HepG2 (cell line): ENCODE results near the gene ITPR1. TPM values are rescaled to one million over a fixed set of nuclear protein-coding genes. Genes with fewer than 3 reads are reported as not detected.

ENCODE experiments used
- ATF4 ChIP-seq, 2 experiments: fragments of 450-650 bp in 1 of 2; sonication (generic) in 1 of 2; formaldehyde crosslinking; IDR thresholded peaks; 2 replicates each; pipeline versions ENCODE4 v1.5.0 to v1.8.0; 2020 to 2022; ENCODE audit warnings: mild to moderate bottlenecking in 1 of 2, missing genetic modification reagents in 1 of 2
- BRD4 ChIP-seq: sonication (generic); formaldehyde crosslinking; IDR thresholded peaks from 2 replicates; pipeline ENCODE4 v1.4.0; 2020; ENCODE audit warnings: missing genetic modification reagents
- E2F5 ChIP-seq: sonication (generic); formaldehyde crosslinking; conservative IDR thresholded peaks from 2 replicates; pipeline ENCODE4 v1.4.0; 2020; ENCODE audit warnings: missing genetic modification reagents
- HCFC1 ChIP-seq: fragments of 150-350 bp; IDR thresholded peaks from 2 replicates; pipeline ENCODE4 v1.6.1; 2014; ENCODE audit warnings: low read depth, low read length
- HNF4G ChIP-seq, 2 experiments: sonication (generic) in 1 of 2; formaldehyde crosslinking in 1 of 2; IDR thresholded peaks; 2 replicates each; pipeline versions ENCODE4 v1.4.0 to v1.6.1; 2011 to 2020; ENCODE audit warnings: borderline replicate concordance in 2 of 2, low read depth in 2 of 2, mild to moderate bottlenecking in 2 of 2, low read length in 1 of 2, missing genetic modification reagents in 1 of 2, moderate library complexity in 1 of 2
- RAD51 ChIP-seq: fragments of 450-650 bp; IDR thresholded peaks from 2 replicates; pipeline ENCODE4 v1.6.1; 2016; ENCODE audit warnings: borderline replicate concordance
- RBFOX2 ChIP-seq: fragments of 200-400 bp; formaldehyde crosslinking; IDR thresholded peaks from 2 replicates; pipeline ENCODE4 v1.6.1; 2017; ENCODE audit warnings: low read depth, mild to moderate bottlenecking, low read length
- SNAPC4 ChIP-seq: sonication (generic); formaldehyde crosslinking; IDR thresholded peaks from 2 replicates; pipeline ENCODE4 v1.4.0; 2020; ENCODE audit warnings: mild to moderate bottlenecking, missing genetic modification reagents
- SRF ChIP-seq: IDR thresholded peaks from 2 replicates; pipeline ENCODE4 v1.6.1; 2011; ENCODE audit warnings: mild to moderate bottlenecking, low read depth, low read length, moderate library complexity
- STAT5B ChIP-seq: sonication (generic); formaldehyde crosslinking; IDR thresholded peaks from 2 replicates; pipeline ENCODE4 v1.4.0; 2020; ENCODE audit warnings: missing genetic modification reagents
- TBL1XR1 ChIP-seq: fragments of 150-350 bp; IDR thresholded peaks from 2 replicates; pipeline ENCODE4 v1.6.1; 2014; ENCODE audit warnings: borderline replicate concordance, low read length; ENCODE audit not compliant: partially characterized antibody
- TCF7L2 ChIP-seq: IDR thresholded peaks from 2 replicates; pipeline ENCODE4 v1.6.1; 2011; ENCODE audit warnings: mild to moderate bottlenecking, low read depth, low read length, moderate library complexity
- ZFX ChIP-seq: sonication (generic); formaldehyde crosslinking; IDR thresholded peaks from 2 replicates; pipeline ENCODE4 v1.4.0; 2020; ENCODE audit warnings: mild to moderate bottlenecking, low read depth, missing genetic modification reagents, moderate library complexity
- ZNF280D ChIP-seq: sonication (generic); formaldehyde crosslinking; IDR thresholded peaks from 2 replicates; pipeline ENCODE4 v1.5.1; 2020; ENCODE audit warnings: mild to moderate bottlenecking, missing genetic modification reagents
- ZNF296 ChIP-seq: sonication (generic); formaldehyde crosslinking; conservative IDR thresholded peaks from 2 replicates; pipeline ENCODE4 v1.5.0; 2020; ENCODE audit warnings: mild to moderate bottlenecking, missing genetic modification reagents
- ZNF431 ChIP-seq: sonication (generic); formaldehyde crosslinking; IDR thresholded peaks from 2 replicates; pipeline ENCODE4 v1.9.0; 2022; ENCODE audit warnings: missing genetic modification reagents, low read depth, mild to moderate bottlenecking, borderline replicate concordance
- ZNF790 ChIP-seq: sonication (generic); formaldehyde crosslinking; IDR thresholded peaks from 2 replicates; pipeline ENCODE4 v1.8.0; 2022; ENCODE audit warnings: missing genetic modification reagents, mild to moderate bottlenecking, borderline replicate concordance
- ZSCAN25 ChIP-seq: sonication (generic); formaldehyde crosslinking; IDR thresholded peaks from 2 replicates; pipeline ENCODE4 v1.8.0; 2022; ENCODE audit warnings: mild to moderate bottlenecking, missing genetic modification reagents
- polyA plus RNA-seq, 8 experiments: library from polyadenylated mRNA; depleted of rRNA in 3 of 8; stranded (reverse) in 7 of 8; unstranded in 1 of 8; fragments of >200 nt; fragmentation: Illumina TruSeq in 4 of 8; extraction: Trizol in 4 of 8; gene quantifications; 2 replicates each; pipeline versions ENCODE4 v1.2.1 to v1.2.3, GENCODE V29; 2011 to 2016; ENCODE audit warnings: low read depth in 4 of 8, missing spikeins in 1 of 8, mixed read lengths in 1 of 8; ENCODE audit not compliant: insufficient read depth in 1 of 8
- total RNA-seq, 5 experiments: library from RNA; depleted of rRNA; stranded (reverse); fragments of >200 nt; fragmentation: Illumina TruSeq; extraction: Trizol; gene quantifications; 2 replicates each; pipeline ENCODE4 v1.2.3, GENCODE V29; 2016; ENCODE audit warnings: low read depth in 1 of 5

Gene ITPR1
- total and polyA plus RNA-seq, 2 of the 13 experiments (the other 11 are each of a cell fraction or from before 2014, with no cell fraction given): 10.0 to 11.4 TPM

- TF ChIP-seq HCFC1 (peak; percentile 95), E2F5 (CRISPR knock-in tag) (no peak), ZNF431 (CRISPR knock-in tag) (peak; percentile 48; the same call in 1 of the 2 replicates), ZNF296 (CRISPR knock-in tag) (no peak), ZNF790 (CRISPR knock-in tag) (no peak; the same call in 1 of the 2 replicates), RBFOX2 (peak; percentile 77), ATF4 (CRISPR knock-in tag; IDR thresholded peaks at IDR 0.05) (peak in 1 of 2 experiments; percentile 73; a peak in 1 of 4 replicates), HNF4G (IDR thresholded peaks at IDR 0.05; ENCODE audit: borderline replicate concordance, low read depth, low read length) (peak; percentile 42; the same call in 1 of the 2 replicates), HNF4G (CRISPR knock-in tag; IDR thresholded peaks at IDR 0.05; ENCODE audit: borderline replicate concordance, low read depth) (no peak), ZFX (CRISPR knock-in tag) (no peak; the same call in none of the 2 replicates), ZSCAN25 (CRISPR knock-in tag) (no peak), ZNF280D (CRISPR knock-in tag) (no peak), TBL1XR1 (peak; percentile 65), BRD4 (CRISPR knock-in tag) (no peak), SRF (peak; percentile 54), SNAPC4 (CRISPR knock-in tag) (no peak; the same call in 1 of the 2 replicates), RAD51 (no peak), TCF7L2 (no peak), STAT5B (CRISPR knock-in tag) (no peak)
These were observed at the start of gene ITPR1 (continued) for GRCh38 chr3:4493014-4493940.
